MCF 10A (cell line): ENCODE data around the gene CADPS. TPM values are rescaled to one million over a fixed set of nuclear protein-coding genes. Genes with fewer than 3 reads are reported as not detected.
A peak's percentile ranks its signal among the peaks of the same experiment; 100 is the strongest.

Experiments
- BruUV-seq: library from RNA; stranded (reverse); fragments of 400-500 nt; replicated peaks from 2 replicates; lab custom pipeline; 2021; lab: Mats Ljungman, UMichigan
- CTCF ChIA-PET: fragments of 300-600 bp; sonication (Branson Sonifier 250); formaldehyde crosslinking; extraction: SDS; loops from one replicate; lab custom pipeline; 2021; ENCODE audit warnings: antibody characterized with exemption, inconsistent platforms; lab: Yijun Ruan, JAX
- POLR2A ChIA-PET: fragments of 300-600, 350-650 bp; sonication (Branson Sonifier 250); formaldehyde crosslinking; extraction: SDS; loops from one replicate; lab custom pipeline; 2020; ENCODE audit warnings: antibody characterized with exemption, inconsistent platforms; lab: Yijun Ruan, JAX
- DNase-seq: peaks from one replicate; pipeline ENCODE4 v3.0.0-alpha.2; 2018; ENCODE audit not compliant: unreplicated experiment
- H3K27ac Mint-ChIP-seq: one replicate; pipeline ENCODE4 v1.8.0; 2022; ENCODE audit warnings: mild to moderate bottlenecking, low read depth, mixed read lengths; ENCODE audit not compliant: unreplicated experiment
- H3K27me3 Mint-ChIP-seq: one replicate; pipeline ENCODE4 v1.8.0; 2022; ENCODE audit warnings: mixed read lengths; ENCODE audit not compliant: insufficient read depth, unreplicated experiment
- H3K36me3 Mint-ChIP-seq: one replicate; pipeline ENCODE4 v1.8.0; 2022; ENCODE audit warnings: mild to moderate bottlenecking, moderate library complexity, mixed read lengths; ENCODE audit not compliant: insufficient read depth, unreplicated experiment
- H3K4me1 Mint-ChIP-seq: one replicate; pipeline ENCODE4 v1.8.0; 2022; ENCODE audit warnings: mixed read lengths; ENCODE audit not compliant: insufficient read depth, unreplicated experiment
- H3K4me3 Mint-ChIP-seq: one replicate; pipeline ENCODE4 v1.8.0; 2022; ENCODE audit warnings: mild to moderate bottlenecking, moderate library complexity, mixed read lengths; ENCODE audit not compliant: unreplicated experiment
- H3K9me3 Mint-ChIP-seq: one replicate; pipeline ENCODE4 v1.8.0; 2022; ENCODE audit warnings: mixed read lengths; ENCODE audit not compliant: unreplicated experiment
- CTCF ChIP-seq: fragments of 200-600 bp; IDR thresholded peaks from one replicate; pipeline ENCODE4 v1.8.0; 2022; ENCODE audit warnings: antibody characterized with exemption, mild to moderate bottlenecking; ENCODE audit not compliant: unreplicated experiment
- intact Hi-C: fragments of 100-400 bp; cut with micrococcal nuclease; formaldehyde crosslinking; loops from 2 replicates; pipeline ENCODE4 v1.14.1; 2022
- total RNA-seq: library from RNA; stranded (reverse); gene quantifications from 2 replicates; pipeline ENCODE4 v1.2.3, GENCODE V29; 2022

The CADPS gene
- total RNA-seq, 1 experiment from 2014 or later: not detected

- intact Hi-C loops: no loop called here
- Mint-ChIP-seq H3K36me3 (no peaks in the 10 kb centered on the region), H3K27me3 (peaks cover 98% of the 10 kb centered on the region), H3K9me3 (no peaks in the 10 kb centered on the region), H3K27ac (no peak overlapping the region), H3K4me1 (no peaks in the 10 kb centered on the region), H3K4me3 (no peak overlapping the region)
- TF ChIP-seq CTCF: no peak
- ChIA-PET CTCF (interaction anchor here (0.6 kb wide), 1 partner anchor 751 kb away, joined by 3 read pairs; no protein-coding TSS in a partner anchor), POLR2A (no interaction called here)
- DNase-seq: no peak
- BruUV-seq: no TSS peak
These were observed 342.4 kb downstream of the CADPS start for GRCh38 chr3:62532796-62533195.

- H3K4me1 Mint-ChIP-seq: no peaks in the 10 kb centered on the region
- CTCF ChIA-PET: interaction anchor here (1.1 kb wide), 1 partner anchor 12 kb away, joined by 4 read pairs; no protein-coding TSS in a partner anchor
- DNase-seq: no peak
- BruUV-seq: no TSS peak
- H3K4me3 Mint-ChIP-seq: no peak overlapping the region
- no peak for TF ChIP-seq CTCF
- H3K9me3 Mint-ChIP-seq: no peaks in the 10 kb centered on the region
- H3K27me3 Mint-ChIP-seq: peaks cover 95% of the 10 kb centered on the region
- POLR2A ChIA-PET: no interaction called here
- intact Hi-C loops: no loop called here
- no peaks in the 10 kb centered on the region for H3K36me3 Mint-ChIP-seq
- H3K27ac Mint-ChIP-seq: no peak overlapping the region
These were observed 343.2 kb downstream of the CADPS start for GRCh38 chr3:62531981-62532380.

- BruUV-seq: no TSS peak
- CTCF ChIA-PET: interaction anchor here (1.1 kb wide), 1 partner anchor 12 kb away, joined by 4 read pairs; no protein-coding TSS in a partner anchor
These were observed 343.7 kb downstream of the CADPS start for GRCh38 chr3:62531493-62531892.

GRCh38 chr3:62529230-62529629, 346.0 kb downstream of the CADPS start:
- ChIA-PET CTCF (no interaction called here), POLR2A (no interaction called here)
- Mint-ChIP-seq H3K4me1 (peaks cover 9% of the 10 kb centered on the region), H3K4me3 (no peak overlapping the region), H3K27me3 (peaks cover 88% of the 10 kb centered on the region), H3K9me3 (no peaks in the 10 kb centered on the region), H3K36me3 (no peaks in the 10 kb centered on the region), H3K27ac (no peak overlapping the region)
- intact Hi-C loops: no loop called here
- no peak for TF ChIP-seq CTCF
- DNase-seq: peak; percentile 71
- BruUV-seq: no TSS peak

More at GRCh38 chr3:62531493-62531892, 343.7 kb downstream of the CADPS start:
- Mint-ChIP-seq H3K4me3 (no peak overlapping the region), H3K27me3 (peaks cover 90% of the 10 kb centered on the region), H3K4me1 (no peaks in the 10 kb centered on the region), H3K9me3 (no peaks in the 10 kb centered on the region), H3K36me3 (no peaks in the 10 kb centered on the region), H3K27ac (no peak overlapping the region)
- POLR2A ChIA-PET: no interaction called here
- DNase-seq: no peak
- intact Hi-C loops: no loop called here
- no peak for TF ChIP-seq CTCF
